GM21576 (cell line): ENCODE results near the gene SETDB1.

Experiments
- ATAC-seq: cut with Tn5 transposase; IDR thresholded peaks from one replicate; pipeline ENCODE4 v1.9.1; 2021; ENCODE audit warnings: mild to moderate bottlenecking, moderate library complexity; ENCODE audit not compliant: unreplicated experiment

Gene SETDB1

GRCh38 chr1:151001602-151002001 is 75.4 kb downstream of the SETDB1 start:
- no peak for ATAC-seq

- no peak for ATAC-seq
Measured at GRCh38 chr1:151002051-151002450, 75.9 kb downstream of the SETDB1 start.

- no peak for ATAC-seq
Measured at GRCh38 chr1:151002611-151003010, 76.4 kb downstream of the SETDB1 start.

GRCh38 chr1:151003180-151003579 is 77.0 kb downstream of the SETDB1 start:
- no peak for ATAC-seq

- ATAC-seq = no peak
Measured at GRCh38 chr1:151005729-151006319, 79.7 kb downstream of the SETDB1 start.

- ATAC-seq = no peak
Measured at GRCh38 chr1:151006327-151007052, 80.3 kb downstream of the SETDB1 start, which contains the start of gene MINDY1. Gene MINDY1 (minus strand): TSS chr1:151006902. CDS start chr1:151002617, 4,285 bp downstream.

- ATAC-seq = no peak
Measured at GRCh38 chr1:151007853-151008243, 81.7 kb downstream of the SETDB1 start.

GRCh38 chr1:151008244-151009205 is 82.4 kb downstream of the SETDB1 start, which contains the start of gene PRUNE1:
Gene PRUNE1 (plus strand): TSS chr1:151008449. CDS start chr1:151008633, 184 bp downstream.
- peak; percentile 75 for ATAC-seq

- no peak for ATAC-seq
Measured at GRCh38 chr1:151009206-151009587, 83.0 kb downstream of the SETDB1 start.

GRCh38 chr1:151009674-151010345 is 83.6 kb downstream of the SETDB1 start:
- ATAC-seq = no peak

GRCh38 chr1:151010346-151010726 is 84.2 kb downstream of the SETDB1 start:
- no peak for ATAC-seq

- no peak for ATAC-seq
Measured at GRCh38 chr1:151011154-151011850, 85.1 kb downstream of the SETDB1 start.

- no peak for ATAC-seq
Measured at GRCh38 chr1:151012684-151013471, 86.7 kb downstream of the SETDB1 start.

GRCh38 chr1:151013518-151013917 is 87.4 kb downstream of the SETDB1 start:
- no peak for ATAC-seq
